SIG-M5 (cell line): ENCODE measurements around the gene RPTN.

Experiments
- DNase-seq: peaks from one replicate; lab custom pipeline; 2025; lab: John Stamatoyannopoulos, UW

The RPTN gene

GRCh38 chr1:152159144-152159543 is at the start of gene RPTN:
Gene RPTN (minus strand): TSS chr1:152159228. CDS start chr1:152157889, 1,339 bp downstream.
- no peak for DNase-seq

- DNase-seq, result no peak
These were observed 40.0 kb upstream of the RPTN start for GRCh38 chr1:152198982-152199381.

GRCh38 chr1:152197361-152197941 is 38.4 kb upstream of the RPTN start:
- DNase-seq, result no peak

- no peak for DNase-seq
These were observed 32.7 kb upstream of the RPTN start for GRCh38 chr1:152191711-152192110.

GRCh38 chr1:152191260-152191659 is 32.2 kb upstream of the RPTN start:
- no peak for DNase-seq

GRCh38 chr1:152190589-152190988 is 31.6 kb upstream of the RPTN start:
- DNase-seq, result no peak

- DNase-seq, result peak; percentile 35
These were observed 30.8 kb upstream of the RPTN start for GRCh38 chr1:152189657-152190442.

GRCh38 chr1:152188673-152189591 is 29.9 kb upstream of the RPTN start:
- DNase-seq, result no peak

GRCh38 chr1:152186556-152187285 is 27.7 kb upstream of the RPTN start:
- DNase-seq, result no peak

- DNase-seq, result peak; percentile 63
These were observed 26.7 kb upstream of the RPTN start for GRCh38 chr1:152185544-152186391.

- DNase-seq, result no peak
These were observed 23.9 kb upstream of the RPTN start for GRCh38 chr1:152182944-152183361.

- no peak for DNase-seq
These were observed 23.4 kb upstream of the RPTN start for GRCh38 chr1:152182431-152182830.

- DNase-seq, result no peak
These were observed 20.5 kb upstream of the RPTN start for GRCh38 chr1:152179566-152179965.

GRCh38 chr1:152170287-152170905 is 11.4 kb upstream of the RPTN start:
- no peak for DNase-seq

GRCh38 chr1:152169366-152170025 is 10.5 kb upstream of the RPTN start:
- no peak for DNase-seq

GRCh38 chr1:152168535-152168868 is 9.5 kb upstream of the RPTN start:
- DNase-seq, result no peak

GRCh38 chr1:152167835-152168534 is 9.0 kb upstream of the RPTN start:
- DNase-seq, result no peak

GRCh38 chr1:152166966-152167365 is 7.9 kb upstream of the RPTN start:
- no peak for DNase-seq

GRCh38 chr1:152165286-152166077 is 6.5 kb upstream of the RPTN start:
- peak; percentile 26 for DNase-seq
